Neural progenitor cell (in vitro differentiated cells): ENCODE results near the gene DTD1.

Experiments used
- CTCF ChIP-seq: fragments of 200-600 bp; sonication (generic); IDR thresholded peaks from 2 replicates; pipeline ENCODE4 v1.5.1; 2017; ENCODE audit warnings: antibody characterized with exemption, mild to moderate bottlenecking
- EZH2 ChIP-seq: fragments of 200-600 bp; sonication (generic); IDR thresholded peaks from 2 replicates; pipeline ENCODE4 v1.6.1; 2017; ENCODE audit warnings: antibody characterized with exemption, mild to moderate bottlenecking, moderate library complexity

- no peak for TF ChIP-seq CTCF
- TF ChIP-seq EZH2 = no peak
Measured at GRCh38 chr20:18788021-18788420, 200.2 kb downstream of the DTD1 start.
